B cell (primary cell): ENCODE measurements around the gene SLC25A6.

ENCODE experiments used
- CTCF ChIP-seq: fragments of 200-600 bp; IDR thresholded peaks from one replicate; pipeline ENCODE4 v1.8.0; 2022; ENCODE audit warnings: antibody characterized with exemption, mild to moderate bottlenecking
- EZH2 ChIP-seq: IDR thresholded peaks from 2 replicates; pipeline ENCODE4 v1.6.1; 2012; ENCODE audit warnings: borderline replicate concordance, low read depth, mild to moderate bottlenecking, moderate library complexity, low read length; ENCODE audit not compliant: insufficient read depth, poor library complexity, severe bottlenecking

DNA sequence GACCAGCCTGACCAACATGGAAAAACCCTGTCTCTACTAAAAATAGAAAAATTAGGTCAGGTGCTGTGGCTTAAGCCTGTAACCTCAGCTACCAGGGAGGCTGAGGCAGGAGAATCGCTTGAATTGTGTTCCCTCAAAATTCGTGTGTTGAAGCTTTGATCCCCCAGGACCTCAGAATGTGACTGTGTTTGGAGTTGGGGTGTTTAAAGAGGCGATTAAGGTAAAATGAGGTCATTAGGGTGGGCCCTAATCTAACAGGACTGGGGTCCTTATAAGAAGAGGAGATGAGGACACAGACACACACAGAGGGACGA is 23.6 kb downstream of the SLC25A6 start:
- TF ChIP-seq CTCF (no peak), EZH2 (no peak)
